ENCODE data around the gene KTN1.

Gene KTN1

DNA sequence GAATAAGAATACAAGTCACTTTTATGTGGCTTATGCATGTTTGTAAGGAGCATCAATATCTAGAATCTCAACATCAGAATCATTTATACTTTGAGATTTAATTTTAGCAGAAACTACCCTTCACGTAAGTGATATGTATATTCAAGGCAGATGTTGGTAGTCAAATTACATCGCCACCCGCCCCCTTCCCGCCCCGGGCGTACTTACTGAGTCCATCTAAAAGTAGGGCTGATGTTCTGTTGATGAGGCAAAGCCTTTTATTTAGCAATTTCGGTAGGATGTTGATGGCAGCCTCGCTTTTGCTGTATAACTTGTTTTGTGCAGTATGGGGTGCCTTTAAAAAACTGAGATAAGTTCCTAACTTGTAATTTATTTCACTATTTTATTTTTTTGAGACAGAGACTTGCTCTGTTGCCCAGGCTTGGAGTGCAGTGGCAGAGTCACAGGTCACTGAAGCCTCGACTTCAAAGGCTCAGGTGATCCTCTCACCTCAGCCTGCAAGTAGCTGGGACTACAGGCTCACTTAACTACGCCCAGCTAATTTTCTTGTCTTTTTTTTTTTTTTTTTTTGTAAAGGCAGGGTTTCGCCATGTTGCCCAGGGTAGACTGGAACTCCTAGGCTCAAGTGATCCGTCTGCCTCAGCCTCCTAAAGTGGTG lies 30.8 kb downstream of the KTN1 start:
- no peak for DNase-seq

DNA sequence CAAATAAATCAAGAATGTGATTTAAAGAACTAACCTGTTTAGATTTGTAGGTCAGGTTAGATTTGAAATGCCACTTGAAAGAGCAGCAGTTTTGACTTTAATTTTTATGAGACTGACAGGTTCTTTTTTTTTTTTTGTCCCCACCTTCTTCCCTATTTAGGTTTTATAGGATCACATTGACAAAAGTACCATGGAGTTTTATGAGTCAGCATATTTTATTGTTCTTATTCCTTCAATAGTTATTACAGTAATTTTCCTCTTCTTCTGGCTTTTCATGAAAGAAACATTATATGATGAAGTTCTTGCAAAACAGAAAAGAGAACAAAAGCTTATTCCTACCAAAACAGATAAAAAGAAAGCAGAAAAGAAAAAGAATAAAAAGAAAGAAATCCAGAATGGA lies 31.9 kb downstream of the KTN1 start:
- DNase-seq: no peak

DNA sequence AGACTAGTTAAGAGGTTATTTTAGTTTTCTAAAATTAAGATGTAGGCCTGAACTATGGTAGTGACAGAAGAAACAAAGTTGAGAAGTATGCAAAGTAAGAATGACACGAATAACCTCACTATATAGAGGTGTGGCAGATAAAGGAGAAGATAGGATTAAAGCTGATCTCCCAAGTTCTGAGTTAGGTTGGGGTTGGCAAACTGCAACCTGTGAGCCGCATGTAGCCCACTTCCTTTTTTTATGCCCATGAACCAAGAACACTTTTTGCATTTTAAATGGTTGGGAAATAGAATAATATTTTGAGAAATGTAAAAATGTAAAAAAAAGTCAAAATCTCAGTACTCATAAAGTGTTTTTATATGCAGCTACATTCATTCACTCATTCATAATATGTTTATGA lies 34.3 kb downstream of the KTN1 start:
- DNase-seq: no peak

DNA sequence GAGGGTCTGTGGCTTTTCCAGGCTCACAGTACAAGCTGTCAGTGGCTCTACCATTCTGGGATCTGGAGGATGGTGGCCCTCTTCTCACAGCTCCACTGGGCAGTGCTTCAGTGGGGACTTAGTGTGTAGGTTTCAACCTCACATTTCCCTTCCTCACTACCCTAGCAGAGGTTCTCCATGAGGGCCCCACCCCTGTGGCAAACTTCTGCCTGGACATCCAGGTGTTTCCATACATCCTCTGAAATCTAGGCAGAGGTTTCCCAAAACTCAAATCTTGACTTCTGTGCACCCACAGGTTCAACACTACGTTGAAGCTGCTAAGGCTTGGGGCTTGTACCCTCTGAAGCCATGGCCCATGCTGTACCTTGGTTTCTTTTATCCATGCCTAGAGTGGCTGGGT lies 40.3 kb downstream of the KTN1 start:
- no peak for DNase-seq

DNA sequence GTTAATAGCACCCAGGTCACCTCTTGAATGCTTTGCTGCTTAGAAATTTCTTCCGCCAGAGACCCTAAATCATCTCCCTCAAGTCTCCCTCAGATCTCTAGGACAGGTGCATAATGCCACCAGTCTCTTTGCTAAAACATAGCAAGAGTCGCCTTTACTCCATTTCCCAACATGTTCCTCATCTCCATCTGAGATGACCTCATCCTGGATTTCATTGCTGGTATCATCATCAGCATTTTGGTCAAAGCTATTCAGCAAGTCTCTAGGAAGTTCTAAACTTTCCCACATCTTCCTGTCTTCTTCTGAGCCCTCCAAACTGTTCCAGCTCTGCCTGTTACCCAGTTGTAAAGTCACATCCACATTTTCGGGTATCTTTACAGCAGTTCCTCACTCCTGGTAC lies 41.0 kb downstream of the KTN1 start:
- DNase-seq: no peak

DNA sequence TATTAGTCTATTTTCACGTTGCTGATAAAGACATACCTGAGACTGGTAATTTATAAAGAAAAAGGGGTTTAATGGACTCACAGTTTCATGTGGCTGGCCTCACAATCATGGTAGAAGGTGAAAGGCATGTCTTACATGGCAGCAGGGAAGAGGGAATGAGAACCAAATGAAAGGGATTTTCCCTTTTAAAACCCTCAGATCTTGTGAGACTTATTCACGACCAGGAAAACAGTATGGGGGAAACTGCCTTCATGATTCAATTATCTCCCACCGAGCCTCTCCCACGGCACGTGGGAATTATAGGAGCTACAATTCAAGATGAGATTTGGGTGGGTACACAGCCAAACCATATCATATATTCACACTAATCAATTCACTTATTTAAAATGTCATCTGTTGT lies 41.4 kb downstream of the KTN1 start:
- no peak for DNase-seq

DNA sequence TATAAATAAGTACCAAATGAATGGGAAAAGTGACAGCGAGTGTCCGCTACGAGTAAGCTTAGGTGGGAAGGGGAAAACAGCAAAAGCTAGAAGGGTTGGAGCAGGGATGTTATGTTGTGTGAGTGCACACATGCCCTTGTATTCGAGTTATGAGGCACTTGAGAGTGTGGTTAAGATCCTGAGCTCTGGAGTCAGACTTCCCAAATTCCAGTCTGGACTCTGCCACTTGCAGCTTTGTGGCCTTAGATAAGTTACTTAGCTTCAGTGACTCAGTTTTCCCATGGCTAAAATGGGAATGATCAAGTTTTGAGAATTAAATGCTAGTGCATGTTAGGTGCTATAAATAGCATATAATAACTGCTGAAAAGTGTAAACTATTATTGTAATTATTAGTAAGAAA lies 44.9 kb downstream of the KTN1 start:
- DNase-seq: no peak

DNA sequence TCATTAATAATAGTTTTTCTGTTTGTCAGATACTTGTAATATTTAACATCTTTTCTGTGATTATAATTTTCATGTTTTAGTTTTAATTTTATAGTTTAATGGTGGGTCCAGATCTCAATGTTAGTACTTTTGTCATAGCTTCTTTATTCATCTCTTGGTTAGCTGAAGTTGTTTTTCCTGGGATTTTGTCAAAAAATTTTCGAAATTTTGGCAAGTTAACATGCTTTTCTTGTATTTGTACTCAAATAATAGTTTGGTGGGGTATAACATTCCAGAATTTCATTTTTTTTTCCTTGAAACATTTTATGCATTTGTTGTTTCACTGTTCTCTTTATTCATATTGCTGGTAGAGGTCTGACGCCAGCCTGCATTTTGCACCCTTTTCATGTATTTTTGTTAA lies 45.5 kb downstream of the KTN1 start:
- DNase-seq: no peak

DNA sequence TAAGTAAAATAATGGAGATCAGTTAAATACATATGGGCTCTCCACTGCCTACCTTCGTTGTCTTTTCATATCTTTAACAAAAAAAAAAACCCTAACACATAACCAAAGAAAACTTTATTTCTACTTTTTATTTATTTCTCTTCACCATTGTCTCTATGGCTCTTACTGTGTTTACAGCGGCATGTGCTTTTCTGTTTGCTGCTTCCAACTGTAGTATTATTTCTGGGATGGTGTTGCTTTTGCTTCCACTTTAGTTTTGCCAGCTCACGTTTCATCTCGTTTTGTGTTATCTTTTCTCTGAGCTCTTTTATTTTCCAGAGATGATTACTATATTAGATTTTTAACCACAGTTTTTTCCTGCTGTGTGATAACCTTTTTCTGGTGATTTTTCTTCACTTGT lies 46.1 kb downstream of the KTN1 start:
- DNase-seq: no peak

DNA sequence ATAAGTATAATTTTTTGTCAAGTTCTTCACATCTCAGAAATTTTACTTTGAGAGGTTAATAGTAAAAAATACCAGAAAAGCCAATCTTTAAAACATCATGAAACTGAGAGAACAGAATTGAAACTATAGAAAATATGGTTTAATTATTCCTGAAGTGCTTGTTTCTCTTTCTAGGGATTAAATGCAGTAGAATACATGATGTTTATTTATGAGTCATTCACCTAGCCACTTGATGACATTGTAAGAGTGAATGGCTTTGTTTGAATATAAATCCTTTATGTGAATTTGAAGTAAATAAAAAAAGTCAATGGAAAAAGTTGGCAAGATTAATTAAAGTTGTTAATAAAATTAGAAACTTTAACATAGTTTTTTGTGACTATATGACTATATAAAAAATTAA lies 48.4 kb downstream of the KTN1 start:
- no peak for DNase-seq

DNA sequence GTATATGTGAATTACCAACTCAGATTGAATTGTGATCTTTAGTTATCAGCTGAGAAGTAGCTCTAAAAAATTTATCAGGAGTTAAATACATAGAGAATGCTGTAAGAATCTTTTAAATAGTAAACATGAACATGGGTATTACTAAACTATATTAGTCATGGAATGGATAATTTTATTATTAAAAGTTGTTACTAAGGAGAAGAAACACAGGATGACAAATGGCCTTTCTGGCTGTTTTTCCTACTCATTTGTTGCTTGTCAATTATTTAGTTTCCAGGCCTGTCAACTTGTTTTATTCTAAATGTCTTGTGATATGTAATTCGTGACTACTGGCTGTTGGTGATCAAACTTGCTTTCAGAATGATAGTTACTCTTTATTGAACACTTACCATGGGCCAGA lies 58.7 kb downstream of the KTN1 start:
- DNase-seq: no peak

DNA sequence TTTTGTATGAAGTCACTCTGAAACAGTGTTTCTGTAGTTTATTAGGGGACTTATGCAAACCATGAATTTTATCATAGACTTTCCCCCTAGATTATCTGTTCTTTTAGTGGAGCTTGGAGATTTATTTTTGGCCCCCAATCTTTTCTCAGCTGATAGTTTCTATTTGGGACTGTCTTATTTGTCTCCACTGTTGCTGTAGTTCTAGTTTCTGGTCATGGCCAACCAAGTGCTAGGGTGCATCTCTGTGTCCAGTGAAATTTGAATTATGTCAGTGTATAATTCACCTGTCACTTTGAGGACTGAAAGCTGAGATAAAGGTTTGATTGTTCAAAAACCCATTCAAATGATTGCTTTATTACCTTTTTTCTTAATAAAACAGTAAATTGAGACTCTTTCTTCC lies 61.3 kb downstream of the KTN1 start:
- DNase-seq: no peak

DNA sequence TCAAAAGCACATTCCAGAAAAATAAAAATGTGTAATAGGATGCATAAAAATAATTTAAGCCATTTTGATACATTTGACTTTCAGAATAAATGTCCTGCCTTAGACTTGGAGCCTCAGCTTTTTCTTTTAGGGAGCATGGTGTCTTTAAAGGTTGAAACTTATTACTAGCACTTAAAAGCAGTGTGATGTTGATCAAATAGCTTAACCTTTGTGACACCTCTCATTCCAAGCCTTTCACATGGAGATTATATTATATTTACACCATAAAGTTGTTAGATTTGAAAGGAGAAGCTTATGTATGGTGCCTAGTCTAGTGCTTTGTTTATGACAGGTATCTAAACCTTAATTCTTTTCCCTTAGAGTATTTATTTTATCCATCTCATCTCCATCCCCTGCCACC lies 61.9 kb downstream of the KTN1 start:
- DNase-seq: no peak

DNA sequence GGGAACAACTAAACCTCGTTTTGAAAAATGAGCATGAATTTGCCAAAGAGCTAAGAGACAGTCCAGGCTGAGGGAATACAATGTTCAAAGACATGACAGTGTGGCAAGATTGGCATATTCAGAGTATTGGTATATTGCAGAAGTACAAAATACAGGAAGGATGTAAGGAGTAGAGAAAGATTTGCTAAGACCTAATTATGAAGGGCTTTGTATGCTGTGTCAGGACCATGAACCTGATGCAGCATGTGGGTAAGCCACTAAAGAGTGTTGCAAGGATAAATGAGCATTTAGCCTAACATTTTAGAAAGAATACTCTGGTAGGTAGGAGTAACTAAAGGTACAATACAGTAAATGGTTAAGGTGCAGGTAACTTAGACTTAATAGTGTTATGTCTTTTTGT lies 65.1 kb downstream of the KTN1 start:
- DNase-seq: no peak

DNA sequence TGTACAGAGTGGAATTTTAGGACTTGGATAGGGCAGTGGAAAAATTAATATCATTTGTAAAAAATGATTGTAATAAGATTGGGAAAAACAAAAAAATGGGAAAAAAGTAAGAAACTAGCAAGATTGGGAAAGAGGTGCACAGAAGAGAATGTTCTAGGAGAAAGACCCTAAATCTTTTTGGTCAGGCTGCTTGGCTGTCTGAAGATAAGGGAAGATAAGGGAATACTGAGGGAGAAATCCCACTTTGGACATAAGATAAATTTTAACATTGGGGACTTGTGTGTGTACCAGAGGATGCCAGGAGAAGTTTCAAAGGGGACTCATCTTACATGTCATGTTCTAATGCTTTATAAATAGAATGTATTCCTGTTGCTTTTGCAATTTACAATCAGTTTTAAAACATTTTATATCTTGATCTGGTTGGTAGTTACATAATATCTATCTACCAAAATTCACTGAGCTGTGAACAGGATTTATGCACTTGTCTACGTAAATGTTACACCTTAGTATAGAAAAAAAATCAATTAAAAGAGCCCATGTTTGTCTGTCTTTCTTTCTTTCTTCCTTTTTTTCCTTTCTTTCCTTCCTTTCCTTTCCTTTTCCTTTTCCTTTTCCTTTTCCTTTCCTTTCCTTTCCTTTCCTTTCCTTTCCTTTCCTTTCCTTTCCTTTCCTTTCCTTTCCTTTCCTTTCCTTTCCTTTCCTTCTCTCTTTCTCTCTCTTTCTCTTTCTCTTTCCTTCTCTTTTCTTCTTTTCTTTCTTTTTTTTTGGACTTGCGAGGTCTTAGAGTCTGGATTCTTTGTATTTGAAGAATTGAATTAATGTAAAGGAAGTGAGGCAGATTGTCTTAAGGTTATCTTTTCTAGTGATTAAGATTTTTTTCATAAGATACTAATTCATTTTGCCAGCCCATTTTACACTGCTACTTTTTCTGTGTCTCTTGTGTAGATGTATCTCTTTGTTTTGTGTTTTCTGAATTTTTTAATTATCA lies 66.1 kb downstream of the KTN1 start:
- no peak for DNase-seq

DNA sequence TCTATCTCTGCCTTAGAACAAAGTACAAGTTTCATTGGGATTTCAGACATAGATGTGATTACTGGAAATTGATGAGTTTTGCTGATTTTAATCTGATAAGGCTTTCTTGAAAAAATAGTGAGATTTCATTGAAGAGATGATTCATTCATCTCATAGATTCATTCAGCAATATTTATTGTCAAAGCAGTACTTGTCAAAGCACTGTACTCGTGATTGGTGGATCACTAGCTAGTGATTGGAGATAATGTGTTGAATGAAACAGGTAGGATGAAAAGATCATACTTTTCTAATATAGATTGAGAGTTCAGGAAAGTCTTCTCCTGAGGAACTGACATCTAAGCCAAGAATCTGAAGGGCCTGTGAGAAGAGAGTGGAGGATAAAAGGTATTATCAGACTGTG lies 71.0 kb downstream of the KTN1 start:
- DNase-seq: no peak

DNA sequence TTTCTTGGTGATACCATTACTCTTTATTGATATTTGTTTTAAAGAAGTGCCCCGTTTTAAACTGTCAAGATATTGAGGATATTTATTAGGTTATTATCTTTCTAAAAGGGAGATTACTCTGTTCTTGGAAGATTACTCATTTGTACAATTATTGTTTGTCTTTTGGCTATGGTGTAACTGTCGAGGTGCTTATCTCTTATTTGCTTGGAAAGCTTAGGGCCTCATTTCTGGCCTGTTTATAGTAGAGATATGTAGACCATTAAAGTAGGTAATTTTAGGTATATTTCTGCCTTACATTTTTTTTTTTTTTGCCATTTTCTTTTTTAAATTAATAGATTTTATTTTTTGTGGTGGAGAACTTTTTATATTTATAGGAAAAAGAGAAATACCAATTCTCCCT lies 74.2 kb downstream of the KTN1 start:
- no peak for DNase-seq

DNA sequence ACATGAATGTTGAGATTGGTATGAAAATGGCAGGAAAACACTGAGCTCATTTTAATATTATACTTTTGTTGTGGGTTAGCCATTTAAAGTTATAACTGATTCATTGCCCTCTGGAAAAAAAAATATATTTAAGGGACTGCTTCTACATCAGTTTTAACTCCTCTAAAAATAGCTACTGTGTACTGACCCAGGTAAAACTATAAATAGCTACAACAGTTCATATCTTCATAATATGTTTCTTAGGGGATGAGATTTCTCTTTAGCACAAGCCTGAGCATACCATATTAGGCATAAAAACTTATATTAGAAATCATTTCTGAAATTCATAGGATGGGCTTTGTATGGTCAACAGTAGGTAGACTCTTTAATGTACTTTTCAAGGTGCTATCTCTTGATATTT lies 81.0 kb downstream of the KTN1 start:
- DNase-seq: no peak

DNA sequence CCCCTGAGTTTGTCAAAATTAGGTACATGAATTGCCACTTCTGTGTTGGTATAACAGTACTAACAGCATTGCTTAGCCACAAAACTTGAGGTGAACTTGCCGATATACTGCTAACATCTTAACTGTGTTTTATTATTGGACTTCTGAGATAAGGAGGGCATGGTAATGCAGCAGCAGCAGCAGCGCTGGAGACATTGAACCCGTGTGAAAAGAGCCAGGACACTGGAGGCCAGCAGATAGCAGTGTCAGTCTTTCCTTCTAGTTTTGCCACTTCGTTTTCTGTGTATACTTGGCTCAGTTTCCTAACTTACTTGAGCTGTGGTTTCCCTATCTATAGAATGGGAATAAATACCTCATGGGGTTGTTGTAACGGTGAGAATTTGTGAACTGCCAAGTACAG lies 82.7 kb downstream of the KTN1 start:
- DNase-seq: no peak

DNA sequence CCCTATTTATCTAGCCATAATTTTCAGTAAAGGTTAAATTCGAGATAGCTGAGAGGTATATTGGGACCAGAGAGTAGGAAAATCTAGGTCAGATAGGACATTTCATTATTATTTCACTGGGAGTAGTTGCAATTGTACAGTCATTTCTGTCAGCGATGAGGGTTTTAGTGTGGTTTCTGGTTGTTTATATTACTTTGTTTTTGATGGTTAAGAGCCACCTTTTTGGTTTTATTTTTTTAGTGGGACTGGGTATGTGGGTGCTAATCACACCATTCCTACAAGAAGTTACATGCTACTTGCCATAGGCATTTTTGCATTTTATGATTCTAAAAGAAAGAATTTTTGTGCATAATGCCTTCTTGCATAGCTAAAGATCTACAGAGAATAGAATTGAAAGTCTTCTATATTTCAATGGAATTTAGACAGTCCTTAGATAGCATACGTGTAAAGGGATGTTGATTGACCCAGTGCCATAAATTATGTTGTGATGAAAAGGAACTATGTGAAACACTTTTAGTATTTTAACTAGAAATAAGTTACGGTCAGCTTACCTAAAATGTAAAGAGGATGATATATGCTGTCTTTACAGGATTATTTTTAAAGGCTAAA lies 85.2 kb downstream of the KTN1 start:
- DNase-seq: no peak

DNA sequence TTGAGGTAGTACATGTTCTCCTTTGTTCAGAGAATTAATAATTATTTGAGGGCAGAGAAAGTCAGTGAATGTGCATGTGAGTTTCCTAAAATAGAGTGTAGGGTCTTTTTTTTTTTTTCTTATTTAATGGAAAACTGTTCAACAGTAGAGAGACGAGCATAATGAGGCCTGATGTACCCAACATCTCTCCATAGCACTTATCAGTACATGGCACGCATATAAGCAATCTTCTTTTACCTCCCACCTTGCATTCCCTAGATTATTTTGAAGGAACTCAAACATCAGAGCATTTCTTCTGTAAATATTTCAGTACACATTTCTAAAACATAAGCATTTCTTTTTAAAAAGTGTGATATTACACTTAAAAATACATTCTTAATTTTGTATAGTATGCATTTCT lies 87.8 kb downstream of the KTN1 start:
- no peak for DNase-seq

DNA sequence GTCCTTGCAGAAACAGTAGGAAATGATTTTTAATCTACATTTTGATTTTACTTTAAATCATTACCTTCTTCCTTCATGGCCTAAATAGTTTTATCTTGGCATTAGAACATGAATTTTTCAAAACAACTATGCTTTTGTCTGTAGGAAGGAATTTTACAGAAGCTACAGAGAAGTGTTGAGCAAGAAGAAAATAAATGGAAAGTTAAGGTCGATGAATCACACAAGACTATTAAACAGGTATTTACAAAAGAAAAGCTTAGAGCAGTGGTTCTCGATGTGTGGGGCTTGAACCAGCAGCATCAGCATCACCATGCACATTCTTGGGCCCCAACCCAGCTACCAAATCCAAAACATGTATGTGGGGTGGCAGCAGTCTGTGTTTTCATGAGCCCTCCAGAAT lies 91.6 kb downstream of the KTN1 start:
- no peak for DNase-seq

DNA sequence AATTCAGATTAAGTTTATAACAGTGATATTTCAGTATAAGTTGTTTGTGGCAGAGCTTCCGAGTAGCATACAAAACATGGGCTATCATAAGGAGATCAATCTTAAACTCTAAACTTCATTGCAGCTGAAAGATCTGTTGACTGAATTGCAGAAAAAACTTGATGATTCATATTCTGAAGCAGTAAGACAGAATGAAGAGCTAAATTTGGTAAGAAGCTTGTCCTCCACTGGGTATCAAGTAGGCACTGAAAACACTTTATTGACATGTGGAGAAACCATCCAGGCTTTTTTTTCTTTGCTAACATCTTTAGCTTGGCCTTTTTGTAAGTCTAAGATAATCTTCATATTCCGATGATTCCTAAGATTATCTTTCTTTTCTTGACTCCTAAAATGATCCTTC lies 93.0 kb downstream of the KTN1 start:
- no peak for DNase-seq

DNA sequence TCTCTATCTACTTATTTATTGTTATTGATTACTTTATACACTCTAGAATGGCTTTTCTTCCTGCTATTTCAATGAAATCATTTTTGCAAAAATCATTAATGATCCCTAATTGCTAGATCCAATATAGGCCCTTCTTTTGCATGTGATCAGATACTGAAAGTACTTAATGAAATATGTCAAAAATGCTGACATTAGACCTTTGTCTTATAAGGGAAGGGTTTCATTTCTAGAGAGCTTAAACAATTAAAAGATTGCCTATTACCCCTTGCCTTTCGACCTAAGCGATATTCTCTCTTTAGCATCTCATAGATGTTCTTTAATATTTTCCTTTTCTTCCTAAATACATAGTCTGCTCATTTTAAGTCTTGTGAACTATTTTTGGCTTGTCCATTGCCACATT lies 101.1 kb downstream of the KTN1 start:
- DNase-seq: no peak
